Mucosa of rectum (tissue), 2 donors: ENCODE measurements around the gene UGT1A5.
"Not testable (repeated sequence)": the region's sequence is repeated elsewhere in the genome, so short reads cannot be mapped to it uniquely, and the experiment has no call there.

Source experiments
- H3K27ac ChIP-seq, 2 donors: one replicate each; pipeline ENCODE4 v1.7.0; 2013; ENCODE audit warnings: inconsistent platforms in 2 of 2, low read depth in 2 of 2, low read length in 2 of 2
- H3K27me3 ChIP-seq, 2 donors: one replicate each; pipeline ENCODE4 v1.7.0; 2013; ENCODE audit warnings: low read length in 2 of 2; ENCODE audit not compliant: control insufficient read depth in 2 of 2, insufficient read depth in 2 of 2
- H3K36me3 ChIP-seq, 2 donors: one replicate each; pipeline ENCODE4 v1.7.0; 2013; ENCODE audit warnings: low read length in 2 of 2; ENCODE audit not compliant: control insufficient read depth in 2 of 2, insufficient read depth in 2 of 2
- H3K4me1 ChIP-seq, 2 donors: one replicate each; pipeline ENCODE4 v1.7.0; 2013; ENCODE audit warnings: low read length in 2 of 2, mild to moderate bottlenecking in 1 of 2; ENCODE audit not compliant: control insufficient read depth in 2 of 2, insufficient read depth in 2 of 2
- H3K4me3 ChIP-seq, 2 donors: one replicate each; pipeline ENCODE4 v1.7.0; 2013; ENCODE audit warnings: low read length in 2 of 2
- H3K9ac ChIP-seq, 2 donors: one replicate each; pipeline ENCODE4 v1.7.0; 2013; ENCODE audit warnings: low read length in 2 of 2, low read depth in 1 of 2, mild to moderate bottlenecking in 1 of 2
- H3K9me3 ChIP-seq, 2 donors: one replicate each; pipeline ENCODE4 v1.7.0; 2013; ENCODE audit warnings: low read length in 2 of 2; ENCODE audit not compliant: control insufficient read depth in 2 of 2
- donor health status: healthy.
- donor health status: Normal muscosa, but diverticular disease.

The UGT1A5 gene

DNA sequence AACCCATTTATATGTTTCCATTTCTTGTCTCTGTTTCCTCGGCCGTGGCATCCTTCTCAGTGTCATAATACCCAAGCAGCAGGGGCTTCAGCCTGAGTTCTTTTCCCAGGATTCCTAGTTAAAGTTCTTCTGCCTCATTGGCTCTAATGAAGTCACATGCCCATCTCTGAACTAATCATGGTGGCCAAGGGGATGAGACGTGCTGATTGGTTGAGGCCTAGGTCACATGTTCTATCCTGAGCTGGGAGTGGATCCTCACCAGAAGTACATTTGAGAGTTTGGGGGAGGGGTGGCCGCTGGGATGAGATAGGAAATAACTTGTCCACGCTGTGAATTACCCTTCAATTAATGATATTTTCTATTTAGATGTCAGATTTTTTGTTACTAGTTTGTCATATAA, 3.8 kb upstream of the UGT1A5 start:
- Histone ChIP-seq H3K9me3 (no peaks in the 10 kb centered on the region), H3K9ac (no peak overlapping the region), H3K27ac (no peak overlapping the region), H3K4me3 (no peak overlapping the region), H3K27me3 (peaks cover 0 to 2% of the 10 kb centered on the region in 2 donors), H3K36me3 (no peaks in the 10 kb centered on the region), H3K4me1 (peaks cover 0 to 2% of the 10 kb centered on the region in 2 donors)

GRCh38 chr2:233711312-233712008, 1.2 kb upstream of the UGT1A5 start:
- no peak overlapping the region for H3K4me3 ChIP-seq
- H3K9ac ChIP-seq: no peak overlapping the region
- H3K36me3 ChIP-seq: no peaks in the 10 kb centered on the region
- H3K9me3 ChIP-seq: no peaks in the 10 kb centered on the region
- H3K4me1 ChIP-seq: peaks cover 0 to 2% of the 10 kb centered on the region in 2 donors
- H3K27me3 ChIP-seq: peaks cover 0 to 2% of the 10 kb centered on the region in 2 donors
- H3K27ac ChIP-seq: no peak overlapping the region

DNA sequence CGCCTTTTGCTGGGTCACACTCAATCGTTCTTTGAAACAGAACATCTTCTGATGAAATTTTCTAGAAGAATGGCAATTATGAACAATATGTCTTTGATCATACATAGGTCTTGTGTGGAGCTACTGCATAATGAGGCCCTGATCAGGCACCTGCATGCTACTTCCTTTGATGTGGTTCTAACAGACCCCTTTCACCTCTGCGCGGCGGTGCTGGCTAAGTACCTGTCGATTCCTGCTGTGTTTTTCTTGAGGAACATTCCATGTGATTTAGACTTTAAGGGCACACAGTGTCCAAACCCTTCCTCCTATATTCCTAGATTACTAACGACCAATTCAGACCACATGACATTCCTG, 532 bp downstream of the UGT1A5 start:
- no peaks in the 10 kb centered on the region for H3K36me3 ChIP-seq
- peaks cover 0 to 2% of the 10 kb centered on the region in 2 donors for H3K27me3 ChIP-seq

DNA sequence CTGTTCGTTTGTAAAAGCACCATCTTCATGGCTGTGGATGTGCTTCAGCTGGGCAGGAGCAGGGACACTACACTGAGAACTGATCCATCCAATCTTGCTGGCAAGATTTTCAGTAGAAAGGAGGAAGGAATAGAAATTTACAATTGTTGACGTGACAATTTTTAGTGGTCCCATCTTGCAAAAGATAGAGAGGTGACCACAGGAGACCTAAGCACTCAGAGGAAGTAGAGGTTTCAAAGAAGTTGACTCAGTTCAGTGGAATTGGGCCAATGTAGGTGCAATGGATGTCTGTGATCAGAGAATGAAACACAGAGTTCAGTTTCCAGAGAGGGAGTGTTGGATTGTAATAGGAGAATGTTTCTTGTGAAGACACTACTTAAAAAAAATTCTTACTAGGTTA, 1.4 kb downstream of the UGT1A5 start:
- Histone ChIP-seq H3K9me3 (no peaks in the 10 kb centered on the region), H3K36me3 (no peaks in the 10 kb centered on the region), H3K4me1 (peaks cover 0 to 2% of the 10 kb centered on the region in 2 donors), H3K4me3 (no peak overlapping the region), H3K27ac (no peak overlapping the region), H3K9ac (no peak overlapping the region), H3K27me3 (peaks cover 0 to 2% of the 10 kb centered on the region in 2 donors)

More for the DNA sequence above, 532 bp downstream of the UGT1A5 start:
- no peak overlapping the region for H3K4me3 ChIP-seq
- H3K9ac ChIP-seq: no peak overlapping the region
- H3K9me3 ChIP-seq: no peaks in the 10 kb centered on the region
- no peak overlapping the region for H3K27ac ChIP-seq
- H3K4me1 ChIP-seq: peaks cover 0 to 2% of the 10 kb centered on the region in 2 donors

- Histone ChIP-seq H3K27me3 (no peaks in the 10 kb centered on the region), H3K9ac (no peak within 1 kb of the TSS), H3K4me1 (no peaks in the 10 kb centered on the region), H3K36me3 (no peaks in the 10 kb centered on the region), H3K27ac (no peak within 1 kb of the TSS), H3K4me3 (no peak within 1 kb of the TSS), H3K9me3 (no peaks in the 10 kb centered on the region)
Measured at GRCh38 chr2:233718552-233718951, 5.8 kb downstream of the UGT1A5 start, which contains the start of gene UGT1A4. Gene UGT1A4 (plus strand): TSS chr2:233718736. CDS start chr2:233718821, 85 bp downstream.

DNA sequence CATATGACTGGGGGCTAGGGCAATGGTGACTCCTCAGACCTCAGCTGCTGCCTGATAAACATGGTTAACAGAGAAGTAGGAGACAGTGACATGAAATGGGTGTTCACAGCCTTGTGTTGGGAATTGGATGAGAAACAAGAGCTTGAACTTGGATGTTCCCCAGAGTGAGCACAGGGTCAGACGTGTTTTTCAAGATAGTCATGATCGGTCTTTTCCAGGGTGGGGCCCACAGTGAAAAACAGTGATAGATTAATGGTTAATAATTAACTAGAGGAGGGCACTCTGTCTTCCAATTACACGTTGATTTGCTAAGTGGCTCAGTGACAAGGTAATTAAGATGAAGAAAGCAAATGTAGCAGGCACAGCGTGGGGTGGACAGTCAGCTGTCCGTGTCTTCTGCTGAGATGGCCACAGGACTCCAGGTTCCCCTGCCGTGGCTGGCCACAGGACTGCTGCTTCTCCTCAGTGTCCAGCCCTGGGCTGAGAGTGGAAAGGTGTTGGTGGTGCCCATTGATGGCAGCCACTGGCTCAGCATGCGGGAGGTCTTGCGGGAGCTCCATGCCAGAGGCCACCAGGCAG, 16.1 kb downstream of the UGT1A5 start, which contains the start of gene UGT1A3:
TSS of gene UGT1A3 (plus strand) at position 320 of the 579 bp plus-strand sequence. CDS start at position 405, 85 bp downstream.
- Histone ChIP-seq H3K27me3 (no peaks in the 10 kb centered on the region), H3K9me3 (no peaks in the 10 kb centered on the region), H3K9ac (no peak within 1 kb of the TSS), H3K27ac (no peak within 1 kb of the TSS), H3K4me3 (no peak within 1 kb of the TSS), H3K4me1 (no peaks in the 10 kb centered on the region), H3K36me3 (no peaks in the 10 kb centered on the region)

DNA sequence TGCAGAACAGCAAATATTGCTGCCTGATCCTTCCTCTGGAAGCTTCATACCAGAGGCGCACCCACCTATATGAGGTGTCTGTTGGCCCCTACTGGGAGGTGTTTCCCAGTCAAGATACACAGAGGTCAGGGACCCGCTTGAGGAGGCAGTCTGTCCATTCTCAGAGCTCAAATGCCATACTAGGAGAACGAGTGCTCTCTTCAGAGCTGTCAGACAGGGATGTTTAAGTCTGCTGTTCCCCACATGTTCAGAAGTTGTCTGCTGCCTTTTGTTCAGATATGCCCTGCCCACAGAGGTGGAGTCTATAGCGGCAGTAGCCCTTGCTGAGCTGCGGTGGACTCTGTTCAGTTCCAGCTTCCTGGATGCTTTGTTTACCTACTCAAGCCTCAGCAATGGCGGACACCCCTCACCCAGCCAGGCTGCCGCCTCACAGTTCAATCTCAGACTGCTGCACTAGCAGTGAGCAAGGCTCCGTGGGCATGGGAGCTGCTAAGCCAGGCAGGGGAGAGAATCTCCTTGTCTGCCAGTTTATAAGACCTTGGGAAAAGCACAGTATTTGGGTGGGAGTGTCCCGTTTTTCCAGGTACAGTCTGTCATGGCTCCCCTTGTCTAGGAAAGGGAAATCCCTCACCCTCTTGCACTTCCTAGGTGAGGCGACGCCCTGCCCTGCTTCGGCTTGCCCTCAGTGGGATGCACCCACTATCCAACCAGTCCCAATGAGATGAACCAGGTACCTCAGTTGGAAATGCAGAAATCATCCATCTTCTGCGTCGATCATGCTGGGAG, 24.4 kb downstream of the UGT1A5 start:
- not testable (repeated sequence) for H3K27ac ChIP-seq, H3K27me3 ChIP-seq, H3K4me1 ChIP-seq, H3K4me3 ChIP-seq, H3K36me3 ChIP-seq, H3K9me3 ChIP-seq, H3K9ac ChIP-seq

DNA sequence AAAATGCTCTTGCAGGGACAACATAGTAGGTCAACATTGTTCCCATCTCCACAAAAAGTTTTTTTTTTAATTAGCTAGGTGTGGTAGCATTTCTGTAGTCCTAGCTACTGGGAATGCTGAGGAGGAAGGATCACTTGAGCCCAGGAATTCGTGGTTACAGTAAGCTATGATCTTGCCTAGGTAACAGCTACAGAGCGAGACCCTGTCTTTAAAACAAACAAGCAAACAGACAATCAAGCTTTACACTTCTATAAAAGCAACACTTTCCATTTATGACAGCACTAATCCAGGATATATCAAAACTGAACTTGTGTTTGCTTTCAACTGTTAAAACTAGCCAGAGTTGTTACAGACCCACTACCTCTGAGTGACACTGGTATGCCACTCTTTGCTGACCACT, 28.2 kb downstream of the UGT1A5 start:
- H3K4me3 ChIP-seq: no peak overlapping the region
- H3K9me3 ChIP-seq: no peaks in the 10 kb centered on the region

DNA sequence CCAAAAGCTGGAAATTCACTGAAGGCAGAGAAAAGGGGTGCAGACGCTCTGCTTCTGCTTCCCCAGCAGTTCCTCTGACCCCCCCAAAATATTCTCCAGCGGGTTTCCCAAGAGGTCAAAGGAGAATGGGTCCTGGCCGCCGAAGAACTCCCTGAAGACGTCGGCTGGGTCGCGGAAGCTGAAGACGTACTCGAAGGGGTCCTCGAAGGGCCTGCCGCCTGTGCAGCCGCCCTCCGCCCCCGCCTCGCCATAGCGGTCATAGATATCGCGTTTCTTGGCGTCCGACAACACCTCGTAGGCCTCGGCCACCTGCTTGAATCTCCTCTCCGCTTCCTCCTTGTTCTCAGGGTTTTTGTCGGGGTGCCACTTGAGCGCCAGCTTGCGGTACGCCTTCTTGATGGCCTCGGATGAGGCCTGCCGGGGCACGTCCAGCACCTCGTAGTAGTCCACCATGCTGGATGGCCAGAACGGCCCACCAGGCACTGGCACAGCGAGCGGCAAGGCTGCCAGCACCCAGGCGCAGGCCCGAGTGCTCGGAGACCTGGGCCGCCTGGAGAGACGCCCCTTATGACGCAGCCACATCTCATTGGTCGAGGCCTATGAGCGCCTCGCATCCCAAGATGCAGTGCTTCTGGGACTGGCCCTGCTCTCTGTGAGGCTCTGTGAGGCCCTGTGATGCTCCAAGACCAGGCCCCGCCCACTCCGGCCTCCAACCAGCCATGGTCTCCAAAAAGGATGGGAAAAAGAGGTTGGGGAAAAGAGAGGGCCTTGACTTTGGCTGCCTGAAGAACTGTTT, 31.0 kb downstream of the UGT1A5 start:
- Histone ChIP-seq H3K27ac (no peak overlapping the region), H3K9ac (no peak overlapping the region), H3K27me3 (no peaks in the 10 kb centered on the region), H3K4me3 (no peak overlapping the region), H3K36me3 (no peaks in the 10 kb centered on the region), H3K9me3 (no peaks in the 10 kb centered on the region), H3K4me1 (no peaks in the 10 kb centered on the region)

More for the DNA sequence above, 28.2 kb downstream of the UGT1A5 start:
- Histone ChIP-seq H3K27ac (no peak overlapping the region), H3K27me3 (no peaks in the 10 kb centered on the region), H3K4me1 (no peaks in the 10 kb centered on the region), H3K9ac (no peak overlapping the region), H3K36me3 (no peaks in the 10 kb centered on the region)
